HFF-Myc (cell line): ENCODE data around the gene GTF2A1L.

Experiments used
- DNase-seq: peaks from one replicate; pipeline ENCODE4 v3.0.0-alpha.2; 2011; ENCODE audit warnings: low read depth; ENCODE audit errors: extremely low read depth
- H3K4me3 ChIP-seq: replicated peaks from 2 replicates; pipeline ENCODE4 v1.5.1; 2011; ENCODE audit warnings: low read depth, mild to moderate bottlenecking, control low read depth, low read length
- CTCF ChIP-seq: IDR thresholded peaks from 2 replicates; pipeline ENCODE4 v1.5.1; 2012; ENCODE audit warnings: mild to moderate bottlenecking, low read depth, low read length, control low read depth; ENCODE audit errors: missing control alignments

GTF2A1L gene

GRCh38 chr2:48617618-48618017 is at the start of gene GTF2A1L:
TSS of gene GTF2A1L (plus strand) at chr2:48617856. CDS start at chr2:48617875, 19 bp downstream.
- no peak within 1 kb of the TSS for H3K4me3 ChIP-seq
- no peak for TF ChIP-seq CTCF
- no peak for DNase-seq

DNA sequence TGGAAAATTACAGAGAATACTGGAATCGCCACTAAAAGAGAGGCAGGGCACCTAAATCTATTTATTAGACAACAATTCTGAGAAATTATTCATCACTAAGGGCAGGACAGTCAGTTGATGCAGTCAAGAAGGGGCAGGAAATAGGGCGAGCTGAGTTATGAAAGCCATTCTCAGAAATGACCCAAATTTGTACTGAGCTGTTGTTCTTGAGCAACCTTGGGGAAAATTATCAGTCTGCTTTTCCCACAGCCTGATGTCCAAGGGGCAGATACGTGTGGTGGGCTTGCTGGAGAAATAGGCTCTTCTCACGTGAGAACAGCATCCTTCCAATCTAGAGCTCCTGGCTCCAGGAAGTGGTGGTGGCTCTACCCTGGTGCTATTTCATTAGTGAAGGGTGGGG is 49.1 kb upstream of the GTF2A1L start:
- no peak for DNase-seq
- TF ChIP-seq CTCF: no peak
- H3K4me3 ChIP-seq: no peak overlapping the region

DNA sequence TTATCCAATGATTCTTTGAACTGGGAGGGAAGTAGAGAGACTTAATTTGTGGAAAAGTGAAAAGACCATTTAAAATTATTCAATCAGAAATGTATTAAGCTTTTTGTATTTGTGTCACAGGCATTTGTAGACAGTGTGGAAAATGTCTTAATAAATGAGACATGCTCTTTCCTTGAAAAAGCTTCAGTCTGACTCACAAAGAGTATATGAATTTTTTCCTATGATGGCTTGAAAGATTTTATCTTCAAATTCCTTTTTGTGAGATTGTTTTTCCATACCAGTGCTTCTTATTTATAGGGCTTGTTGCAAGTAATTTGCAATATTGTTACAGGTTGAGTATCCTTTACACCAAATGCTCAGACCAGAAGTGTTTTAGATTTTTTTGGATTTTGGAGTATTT is 48.2 kb upstream of the GTF2A1L start:
- H3K4me3 ChIP-seq: no peak overlapping the region
- TF ChIP-seq CTCF: no peak
- DNase-seq: no peak

GRCh38 chr2:48572816-48573215 is 44.8 kb upstream of the GTF2A1L start:
- DNase-seq: no peak
- H3K4me3 ChIP-seq: no peak overlapping the region
- no peak for TF ChIP-seq CTCF

DNA sequence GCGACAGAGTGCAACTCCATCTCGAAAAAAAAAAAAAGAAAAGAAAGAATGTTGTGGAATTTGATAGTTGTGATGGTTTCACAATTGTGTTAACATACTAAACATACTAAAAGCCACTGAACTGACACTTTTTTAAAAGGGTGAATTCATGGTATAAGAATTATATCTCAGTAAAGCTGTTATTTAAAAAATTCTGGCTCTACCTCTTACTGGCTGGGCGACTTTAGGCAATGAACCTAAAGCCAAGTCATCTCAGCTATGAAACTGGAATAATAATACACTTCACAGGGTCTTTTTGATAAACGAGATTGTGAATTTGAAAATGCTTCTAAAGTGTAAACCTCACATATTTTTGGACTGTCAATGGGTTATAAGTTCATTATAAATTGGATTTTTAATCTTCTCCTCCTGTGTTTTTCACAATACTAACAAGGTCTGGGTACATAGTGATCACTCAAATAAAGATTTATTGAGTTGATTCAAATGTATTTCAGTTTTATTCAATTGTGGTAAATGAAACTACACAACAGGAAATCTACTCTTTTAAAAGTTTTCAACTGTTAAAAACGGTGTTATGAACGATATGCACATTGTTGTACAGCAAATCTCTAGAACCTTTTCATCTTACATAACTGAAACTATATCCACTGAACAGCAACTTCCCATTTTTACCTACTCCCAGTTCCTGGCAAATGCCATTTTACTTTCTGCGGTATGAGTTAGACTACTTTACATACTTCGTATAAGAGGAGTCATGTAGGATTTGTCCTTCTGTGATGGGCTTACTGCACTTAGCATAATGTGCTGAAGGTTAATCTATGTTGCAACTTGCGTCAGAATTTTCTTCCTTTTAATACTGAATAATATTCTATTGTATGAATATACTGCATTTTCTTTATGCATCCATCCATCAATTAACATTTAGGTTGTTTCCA is 43.0 kb upstream of the GTF2A1L start:
- no peak overlapping the region for H3K4me3 ChIP-seq
- no peak for TF ChIP-seq CTCF
- no peak for DNase-seq

DNA sequence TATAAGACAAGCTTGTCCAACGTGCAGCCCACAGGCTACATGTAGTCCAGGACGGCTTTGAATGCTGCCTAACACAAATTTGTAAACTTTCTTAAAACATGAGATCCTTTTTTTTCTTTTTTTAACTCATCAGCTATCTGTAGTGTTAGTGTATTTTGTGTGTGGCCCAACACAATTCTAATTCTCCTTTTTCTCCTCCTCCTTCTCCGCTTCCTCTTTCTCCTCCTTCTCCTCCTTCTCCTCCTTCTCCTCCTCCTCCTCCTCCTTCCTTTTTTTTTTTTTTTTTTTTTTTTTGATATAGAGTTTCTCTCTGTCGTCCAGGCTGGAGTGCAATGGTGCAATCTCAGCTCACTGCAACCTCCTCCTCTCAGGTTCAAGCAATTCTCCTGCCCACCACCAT is 39.3 kb upstream of the GTF2A1L start:
- no peak for DNase-seq
- TF ChIP-seq CTCF: no peak
- H3K4me3 ChIP-seq: no peak overlapping the region
